ENCODE results near the gene EYA3. TPM values are rescaled to one million over a fixed set of nuclear protein-coding genes. Genes with fewer than 3 reads are reported as not detected.

Gene EYA3
- total RNA-seq, 2 experiments from 2014 or later, result 5.7 to 6.4 TPM

- intact Hi-C loops (cut with DNase I, micrococcal nuclease), result no loop called here
- DNase-seq (no peak), ATAC-seq (ENCODE audit: poor library complexity) (no peak)
- Mint-ChIP-seq H3K27ac (no peak overlapping the region), H3K9me3 (no peaks in the 10 kb centered on the region), H3K36me3 (ENCODE audit: low read depth) (no peaks in the 10 kb centered on the region), H3K4me1 (ENCODE audit: low read depth) (no peaks in the 10 kb centered on the region), H3K27me3 (peaks cover 18% of the 10 kb centered on the region), H3K4me3 (no peak overlapping the region)
- H3K4me3 ChIP-seq (ENCODE audit: low read length), result no peak overlapping the region
- no peak overlapping the region for H3K27ac ChIP-seq (ENCODE audit: low read depth in 1 of 2, low read length in 2 of 2)
- H3K9me3 ChIP-seq (ENCODE audit: control insufficient read depth in 1 of 2, insufficient read depth in 1 of 2, low read length in 2 of 2), result no peaks in the 10 kb centered on the region
- CTCF ChIA-PET, result no interaction called here
- no peaks in the 10 kb centered on the region for H3K4me1 ChIP-seq (ENCODE audit: insufficient read depth, low read length)
- no peak for TF ChIP-seq CTCF (IDR thresholded peaks at IDR 0.05)
- POLR2A ChIA-PET, result no interaction called here
- H3K27me3 ChIP-seq (ENCODE audit: control insufficient read depth in 1 of 2, insufficient read depth in 2 of 2, low read length in 2 of 2), result peaks cover 0 to 4% of the 10 kb centered on the region in 2 experiments
- H3K36me3 ChIP-seq (ENCODE audit: insufficient read depth, low read length), result no peaks in the 10 kb centered on the region
Observed at GRCh38 chr1:28122183-28122582, 33.8 kb upstream of the EYA3 start.

DNA sequence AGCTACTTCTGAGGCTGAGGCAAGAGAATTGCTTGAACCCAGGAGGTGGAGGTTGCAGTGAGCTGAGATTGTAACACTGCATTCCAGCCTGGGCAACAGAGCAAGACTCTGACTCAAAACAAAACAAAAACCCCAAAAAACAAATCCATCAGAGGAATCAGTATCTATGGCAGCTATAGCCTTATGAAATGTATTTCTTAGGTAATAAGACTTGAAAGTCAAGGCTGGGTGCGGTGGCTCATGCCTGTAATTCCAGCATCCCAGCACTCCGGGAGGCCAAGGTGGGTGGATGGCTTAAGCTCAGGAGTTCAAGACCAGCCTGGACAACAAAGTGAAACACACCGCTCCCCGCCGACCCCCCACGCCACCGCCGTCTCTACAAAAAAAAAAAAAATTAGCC lies 31.1 kb upstream of the EYA3 start:
- ChIA-PET CTCF (interaction anchor here (0.6 kb wide), 2 partner anchors 21 to 40 kb away, joined by 3 to 4 read pairs; no protein-coding TSS in a partner anchor), POLR2A (no interaction called here)
- Histone ChIP-seq H3K4me3 (ENCODE audit: low read length) (no peak overlapping the region), H3K27me3 (ENCODE audit: control insufficient read depth in 1 of 2, insufficient read depth in 2 of 2, low read length in 2 of 2) (no peaks in the 10 kb centered on the region), H3K27ac (ENCODE audit: low read depth in 1 of 2, low read length in 2 of 2) (no peak overlapping the region), H3K9me3 (ENCODE audit: control insufficient read depth in 1 of 2, insufficient read depth in 1 of 2, low read length in 2 of 2) (no peaks in the 10 kb centered on the region), H3K36me3 (ENCODE audit: insufficient read depth, low read length) (no peaks in the 10 kb centered on the region), H3K4me1 (ENCODE audit: insufficient read depth, low read length) (peaks cover 10% of the 10 kb centered on the region)
- H3K4me1 Mint-ChIP-seq (ENCODE audit: low read depth), result peaks cover 6% of the 10 kb centered on the region
- H3K9me3 Mint-ChIP-seq, result no peaks in the 10 kb centered on the region
- H3K27ac Mint-ChIP-seq, result no peak overlapping the region
- no peaks in the 10 kb centered on the region for H3K36me3 Mint-ChIP-seq (ENCODE audit: low read depth)
- no peak overlapping the region for H3K4me3 Mint-ChIP-seq
- peaks cover 4% of the 10 kb centered on the region for H3K27me3 Mint-ChIP-seq
- ATAC-seq (ENCODE audit: poor library complexity), result no peak
- no peak for TF ChIP-seq CTCF (IDR thresholded peaks at IDR 0.05)
- intact Hi-C loops (cut with DNase I, micrococcal nuclease), result loop anchor here in 1 of 2 experiments (10.0 kb wide), 1 partner anchor 175 kb away; no protein-coding TSS in a partner anchor
- no peak for DNase-seq

- Mint-ChIP-seq H3K27me3 (peaks cover 4% of the 10 kb centered on the region), H3K4me1 (ENCODE audit: low read depth) (peaks cover 6% of the 10 kb centered on the region), H3K9me3 (no peaks in the 10 kb centered on the region), H3K27ac (no peak overlapping the region), H3K4me3 (no peak overlapping the region), H3K36me3 (ENCODE audit: low read depth) (no peaks in the 10 kb centered on the region)
- TF ChIP-seq CTCF (IDR thresholded peaks at IDR 0.05), result no peak
- Histone ChIP-seq H3K4me1 (ENCODE audit: insufficient read depth, low read length) (peaks cover 12% of the 10 kb centered on the region), H3K27me3 (ENCODE audit: control insufficient read depth in 1 of 2, insufficient read depth in 2 of 2, low read length in 2 of 2) (no peaks in the 10 kb centered on the region), H3K36me3 (ENCODE audit: insufficient read depth, low read length) (no peaks in the 10 kb centered on the region), H3K4me3 (ENCODE audit: low read length) (no peak overlapping the region), H3K9me3 (ENCODE audit: control insufficient read depth in 1 of 2, insufficient read depth in 1 of 2, low read length in 2 of 2) (no peaks in the 10 kb centered on the region), H3K27ac (ENCODE audit: low read depth in 1 of 2, low read length in 2 of 2) (no peak overlapping the region)
- ChIA-PET CTCF (no interaction called here), POLR2A (no interaction called here)
- intact Hi-C loops (cut with DNase I, micrococcal nuclease), result loop anchor here in 1 of 2 experiments (10.0 kb wide), 1 partner anchor 176 kb away; no protein-coding TSS in a partner anchor
- DNase-seq, result no peak
- ATAC-seq (ENCODE audit: poor library complexity), result no peak
Observed at GRCh38 chr1:28118640-28119307, 30.4 kb upstream of the EYA3 start.

Data from CD4-positive, alpha-beta T cell (primary cell).